Ectodermal cell (in vitro differentiated cells): ENCODE data around the gene BRSK2.

ENCODE experiments used
- H3K27ac ChIP-seq: 2 replicates; pipeline ENCODE4 v1.7.0; 2013; ENCODE audit warnings: mild to moderate bottlenecking, low read depth, low read length; ENCODE audit not compliant: insufficient read depth, poor library complexity, severe bottlenecking
- H3K27me3 ChIP-seq: 2 replicates; pipeline ENCODE4 v1.7.0; 2013; ENCODE audit warnings: mild to moderate bottlenecking, low read length; ENCODE audit not compliant: insufficient read depth, control insufficient read depth, poor library complexity, severe bottlenecking
- H3K36me3 ChIP-seq: one replicate; pipeline ENCODE4 v1.7.0; 2013; ENCODE audit warnings: low read length; ENCODE audit not compliant: control insufficient read depth, insufficient read depth
- H3K4me1 ChIP-seq: one replicate; pipeline ENCODE4 v1.7.0; 2013; ENCODE audit warnings: low read length; ENCODE audit not compliant: control insufficient read depth, insufficient read depth
- H3K4me3 ChIP-seq: 2 replicates; pipeline ENCODE4 v1.7.0; 2013; ENCODE audit warnings: low read depth, low read length, control low read depth; ENCODE audit not compliant: insufficient read depth
- H3K9me3 ChIP-seq: 2 replicates; pipeline ENCODE4 v1.7.0; 2013; ENCODE audit warnings: mild to moderate bottlenecking, low read length, moderate library complexity; ENCODE audit not compliant: control insufficient read depth
- WGBS, 2 experiments: methylation state at CpG; one replicate each; pipeline ENCODE4 v1.1.7; 2013; ENCODE audit warnings: missing lambda C conversion rate in 2 of 2; 5-methylcytosine and 5-hydroxymethylcytosine counted together

The BRSK2 gene

DNA sequence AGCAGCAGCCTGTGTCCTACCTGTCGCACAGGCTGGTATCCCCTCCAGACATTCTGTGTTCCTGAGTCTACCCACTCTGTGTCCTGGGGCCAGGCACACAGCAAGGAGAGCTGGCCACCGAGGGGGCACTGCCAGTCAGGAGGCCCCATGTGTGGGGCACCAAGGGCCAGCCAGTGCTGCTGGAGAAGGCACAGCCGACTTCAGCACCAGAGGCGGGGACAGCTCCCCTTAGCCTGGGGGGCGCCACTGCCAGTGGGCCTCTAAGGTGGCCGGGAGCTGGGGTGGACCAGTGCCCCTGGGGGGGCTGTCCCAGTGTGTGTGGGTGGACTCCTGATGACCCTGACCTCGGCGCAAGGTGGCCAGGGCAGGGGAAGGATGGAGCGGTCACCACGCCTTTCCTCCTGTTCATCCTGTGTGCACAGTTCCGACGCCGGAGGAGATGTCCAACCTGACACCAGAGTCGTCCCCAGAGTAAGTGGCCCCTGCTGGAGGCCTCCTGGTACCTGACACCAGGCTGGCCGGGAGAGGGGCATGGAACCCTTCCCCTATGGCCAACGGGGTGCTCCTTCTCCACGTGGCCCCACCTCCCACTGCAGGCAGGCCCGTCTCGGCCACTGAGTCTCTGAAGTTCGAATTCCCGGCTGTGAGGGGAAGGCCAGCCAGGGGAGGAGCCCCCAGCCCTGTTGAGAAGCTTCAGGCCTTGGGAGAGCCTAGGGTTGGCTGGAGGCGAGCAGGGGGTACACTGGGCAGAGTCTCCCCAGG lies 61.4 kb downstream of the BRSK2 start:
- H3K4me3 ChIP-seq = no peak overlapping the region
- no peak overlapping the region for H3K27ac ChIP-seq
- WGBS, 2 experiments = 92% methylated on average over 22 of the region's 22 CpGs
- no peaks in the 10 kb centered on the region for H3K27me3 ChIP-seq
- H3K4me1 ChIP-seq = peaks cover 7% of the 10 kb centered on the region
- no peaks in the 10 kb centered on the region for H3K36me3 ChIP-seq
- no peaks in the 10 kb centered on the region for H3K9me3 ChIP-seq

- WGBS, 2 experiments = 95 to 96% methylated on average over 27 of the region's 27 CpGs
- H3K36me3 ChIP-seq = no peaks in the 10 kb centered on the region
- no peaks in the 10 kb centered on the region for H3K9me3 ChIP-seq
- H3K27me3 ChIP-seq = no peaks in the 10 kb centered on the region
- H3K27ac ChIP-seq = no peak overlapping the region
- H3K4me1 ChIP-seq = peaks cover 7% of the 10 kb centered on the region
- no peak overlapping the region for H3K4me3 ChIP-seq
Measured at GRCh38 chr11:1451781-1452470, 62.2 kb downstream of the BRSK2 start.

DNA sequence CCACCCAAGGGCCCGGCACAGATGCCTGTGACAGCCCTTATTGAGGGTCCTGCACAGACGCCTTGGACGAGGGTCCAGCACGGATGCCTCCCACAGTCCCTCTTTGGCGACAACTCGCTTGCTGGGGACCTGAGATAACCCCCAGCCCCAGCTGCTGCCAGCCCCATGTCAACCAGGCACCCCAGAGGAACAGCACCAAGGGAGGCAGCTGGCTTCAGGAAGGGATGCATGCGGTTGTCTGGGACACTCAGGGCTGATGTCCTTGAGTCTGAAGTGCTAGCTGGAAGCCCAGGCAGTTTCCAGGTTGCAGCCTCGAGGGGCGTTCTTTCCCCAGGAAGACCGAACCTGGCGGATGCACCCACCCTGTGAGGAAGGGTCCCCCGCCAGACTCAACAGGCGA lies 63.0 kb downstream of the BRSK2 start:
- 92 to 96% methylated on average over 13 of the region's 13 CpGs for WGBS, 2 experiments
- Histone ChIP-seq H3K4me1 (peaks cover 7% of the 10 kb centered on the region), H3K36me3 (no peaks in the 10 kb centered on the region), H3K4me3 (no peak overlapping the region), H3K27me3 (no peaks in the 10 kb centered on the region), H3K27ac (no peak overlapping the region), H3K9me3 (no peaks in the 10 kb centered on the region)

DNA sequence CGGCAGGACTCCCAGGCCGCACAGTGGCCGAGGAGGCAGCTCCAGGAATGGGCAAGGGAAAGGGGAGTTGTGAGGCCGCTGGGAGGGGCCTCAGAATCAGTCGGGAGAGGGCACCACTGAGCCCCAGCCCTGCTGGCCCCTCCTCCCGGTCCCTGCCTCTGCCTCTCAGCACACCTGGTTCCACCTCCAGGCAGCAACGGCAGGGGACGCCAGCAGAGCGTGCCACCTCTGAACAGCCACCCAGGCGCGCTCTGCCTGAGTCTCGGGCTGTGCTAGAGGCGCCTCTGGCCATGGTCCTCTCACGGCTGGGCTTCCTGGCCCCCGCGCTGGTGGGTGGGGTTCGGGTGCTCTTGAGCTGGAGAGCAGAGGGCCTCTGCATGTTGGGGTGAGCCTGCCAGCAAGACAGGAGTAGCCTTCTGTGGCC lies 63.9 kb downstream of the BRSK2 start:
- Histone ChIP-seq H3K4me3 (no peak overlapping the region), H3K27me3 (no peaks in the 10 kb centered on the region), H3K36me3 (no peaks in the 10 kb centered on the region), H3K27ac (no peak overlapping the region), H3K4me1 (peaks cover 14% of the 10 kb centered on the region), H3K9me3 (no peaks in the 10 kb centered on the region)
- 54 to 59% methylated on average over 17 of the region's 17 CpGs for WGBS, 2 experiments

DNA sequence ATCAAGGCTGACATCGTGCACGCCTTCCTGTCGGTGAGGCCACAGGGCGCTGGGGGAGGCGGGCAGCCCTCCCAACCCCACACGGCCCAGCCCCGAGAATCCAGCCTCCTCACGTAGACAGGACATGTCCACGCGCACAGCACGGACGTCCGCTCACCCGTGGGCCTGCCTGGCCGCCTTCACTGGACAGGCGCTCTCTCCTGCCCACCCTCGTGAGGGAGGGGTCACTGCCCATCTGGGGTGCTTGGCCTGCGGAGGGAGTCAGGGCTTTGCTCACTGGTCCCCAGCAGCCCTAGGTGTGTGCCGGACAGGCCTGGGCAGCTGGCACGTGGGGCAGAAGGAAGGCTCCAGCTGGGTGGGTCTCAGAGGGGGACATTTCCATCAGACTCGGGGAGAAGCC lies 64.8 kb downstream of the BRSK2 start:
- WGBS, 2 experiments = 94 to 95% methylated on average over 21 of the region's 21 CpGs

GRCh38 chr11:1455032-1455762 lies 65.5 kb downstream of the BRSK2 start:
- Histone ChIP-seq H3K27ac (no peak overlapping the region), H3K36me3 (no peaks in the 10 kb centered on the region), H3K27me3 (no peaks in the 10 kb centered on the region), H3K4me1 (peaks cover 17% of the 10 kb centered on the region), H3K9me3 (no peaks in the 10 kb centered on the region), H3K4me3 (no peak overlapping the region)
- 91 to 93% methylated on average over 24 of the region's 24 CpGs for WGBS, 2 experiments

More for the DNA sequence above, 64.8 kb downstream of the BRSK2 start:
- no peaks in the 10 kb centered on the region for H3K9me3 ChIP-seq
- no peaks in the 10 kb centered on the region for H3K36me3 ChIP-seq
- H3K27me3 ChIP-seq = no peaks in the 10 kb centered on the region
- H3K4me3 ChIP-seq = no peak overlapping the region
- no peak overlapping the region for H3K27ac ChIP-seq
- peaks cover 19% of the 10 kb centered on the region for H3K4me1 ChIP-seq

GRCh38 chr11:1455763-1456060 lies 66.0 kb downstream of the BRSK2 start:
- H3K27ac ChIP-seq = no peak overlapping the region
- 92 to 94% methylated on average over 5 of the region's 5 CpGs for WGBS, 2 experiments

GRCh38 chr11:1456176-1456575 lies 66.4 kb downstream of the BRSK2 start:
- Histone ChIP-seq H3K36me3 (no peaks in the 10 kb centered on the region), H3K4me1 (peaks cover 20% of the 10 kb centered on the region), H3K27ac (no peak overlapping the region), H3K9me3 (no peaks in the 10 kb centered on the region), H3K4me3 (no peak overlapping the region), H3K27me3 (no peaks in the 10 kb centered on the region)
- WGBS, 2 experiments = 94 to 95% methylated on average over 22 of the region's 22 CpGs

More at GRCh38 chr11:1455763-1456060, 66.0 kb downstream of the BRSK2 start:
- H3K36me3 ChIP-seq = no peaks in the 10 kb centered on the region
- no peak overlapping the region for H3K4me3 ChIP-seq
- H3K4me1 ChIP-seq = peaks cover 16% of the 10 kb centered on the region
- H3K27me3 ChIP-seq = no peaks in the 10 kb centered on the region
- H3K9me3 ChIP-seq = no peaks in the 10 kb centered on the region

GRCh38 chr11:1456596-1457325 lies 67.0 kb downstream of the BRSK2 start:
- Histone ChIP-seq H3K27me3 (no peaks in the 10 kb centered on the region), H3K4me1 (peaks cover 23% of the 10 kb centered on the region), H3K4me3 (no peak overlapping the region), H3K36me3 (no peaks in the 10 kb centered on the region), H3K9me3 (no peaks in the 10 kb centered on the region), H3K27ac (no peak overlapping the region)
- WGBS, 2 experiments = 94 to 96% methylated on average over 44 of the region's 44 CpGs

DNA sequence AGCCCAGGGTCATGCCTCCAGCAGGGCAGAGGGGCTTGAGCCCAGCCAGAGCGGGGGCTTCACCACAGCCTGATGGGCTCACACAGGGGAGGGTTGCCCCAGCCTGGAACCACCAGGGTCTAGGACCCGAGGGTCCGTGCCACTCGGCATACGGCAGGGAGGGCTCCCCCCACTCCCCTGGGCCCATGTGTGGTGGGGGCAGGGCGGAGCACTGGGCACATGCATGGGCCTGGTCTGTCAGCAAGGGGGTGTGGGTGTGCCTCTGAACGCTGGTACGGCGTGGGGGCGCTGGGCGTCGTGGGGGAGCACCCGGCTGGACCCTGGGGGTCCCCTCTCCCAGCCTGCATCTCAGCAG lies 67.6 kb downstream of the BRSK2 start:
- 94 to 95% methylated on average over 13 of the region's 13 CpGs for WGBS, 2 experiments
- H3K4me1 ChIP-seq = peaks cover 23% of the 10 kb centered on the region
- no peak overlapping the region for H3K27ac ChIP-seq
- H3K36me3 ChIP-seq = no peaks in the 10 kb centered on the region
- no peaks in the 10 kb centered on the region for H3K9me3 ChIP-seq
- no peaks in the 10 kb centered on the region for H3K27me3 ChIP-seq
- H3K4me3 ChIP-seq = no peak overlapping the region
